ENCODE data around the gene ZFAND3.

GRCh38 chr6:38164131-38164481 is 344.6 kb downstream of the ZFAND3 start:
- TF ChIP-seq CTCF (IDR thresholded peaks at IDR 0.05; ENCODE audit: borderline replicate concordance, extremely low read depth, low read length, poor library complexity, severe bottlenecking) (no peak), EZH2 (IDR thresholded peaks at IDR 0.05; ENCODE audit: borderline replicate concordance, low read depth, low read length, severe bottlenecking) (no peak)
